Measurements from ENCODE around the gene CBX8.
"Not testable (repeated sequence)": the region's sequence is repeated elsewhere in the genome, so short reads cannot be mapped to it uniquely, and the experiment has no call there.

The CBX8 gene

DNA sequence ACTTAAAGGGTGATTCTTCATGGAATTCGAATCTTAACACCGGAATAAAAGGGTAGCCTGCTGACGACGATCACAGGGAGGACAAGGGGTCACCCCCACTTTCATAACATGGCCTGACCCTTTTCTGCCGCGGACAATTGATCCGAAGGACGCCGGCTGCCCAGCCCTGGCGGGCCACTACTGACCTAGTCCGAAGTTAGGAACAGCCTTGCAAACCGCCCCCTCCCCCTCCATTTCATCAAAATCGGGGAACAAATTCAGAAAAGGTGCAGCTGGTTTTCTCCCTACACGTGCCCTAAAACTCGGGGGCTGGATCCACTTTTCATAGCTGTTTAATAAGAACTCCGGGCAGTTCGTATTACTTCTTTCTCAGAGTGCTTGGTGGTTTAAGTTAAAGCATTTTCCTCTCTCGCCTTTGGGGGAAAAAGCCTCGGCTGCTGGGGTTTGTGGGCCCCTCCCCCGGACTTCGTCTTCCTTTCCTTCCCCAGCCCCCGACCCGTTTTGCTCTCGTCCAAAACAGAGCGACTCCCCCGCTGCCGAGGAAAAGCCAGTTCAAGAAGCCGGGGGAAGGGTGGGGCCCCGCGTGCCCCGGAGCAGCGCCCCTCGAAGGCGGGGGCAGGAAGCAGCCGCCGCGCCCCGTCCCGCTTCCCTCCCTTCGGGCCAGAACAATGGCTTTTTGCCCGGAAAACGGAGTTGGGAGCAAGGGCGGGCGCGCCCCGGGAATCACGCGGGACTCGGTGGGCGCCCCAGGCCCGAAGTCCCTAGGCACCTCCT lies 19.6 kb downstream of the CBX8 start:
- DNase-seq: no peak

DNA sequence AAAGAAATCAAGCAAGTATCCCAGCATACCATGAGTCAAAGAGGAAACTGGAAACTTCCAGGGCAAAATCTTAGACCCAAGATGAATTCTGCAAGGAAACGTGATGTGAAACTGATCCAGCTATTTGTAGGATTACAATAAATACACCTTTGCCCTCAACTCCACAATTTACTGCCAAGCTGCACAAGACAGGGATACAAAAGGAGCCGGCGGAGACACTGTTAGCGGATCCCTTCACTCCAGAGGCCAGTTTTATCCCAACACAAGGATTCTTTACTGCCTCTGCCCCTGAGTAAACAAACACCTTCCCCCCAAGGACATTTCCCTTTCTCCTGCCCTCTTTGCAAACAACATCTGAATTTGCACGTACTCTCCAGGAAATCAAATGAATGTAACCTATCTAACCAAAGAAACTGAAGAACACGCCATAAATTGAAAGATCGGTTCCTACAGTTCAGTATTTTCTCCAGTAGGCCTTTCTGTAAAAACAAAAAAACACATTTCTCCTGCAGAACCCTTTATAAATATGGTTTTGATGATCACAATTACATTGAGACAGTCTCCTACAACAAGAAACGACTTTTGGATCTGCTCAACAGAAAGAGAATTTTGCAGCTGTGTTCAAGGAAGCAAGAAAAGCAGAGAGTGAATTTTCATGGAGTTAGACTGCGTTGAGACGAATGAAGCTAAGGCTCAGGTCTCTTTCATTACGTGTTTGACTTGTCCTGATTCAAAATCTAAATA lies 20.3 kb downstream of the CBX8 start:
- DNase-seq: no peak

DNA sequence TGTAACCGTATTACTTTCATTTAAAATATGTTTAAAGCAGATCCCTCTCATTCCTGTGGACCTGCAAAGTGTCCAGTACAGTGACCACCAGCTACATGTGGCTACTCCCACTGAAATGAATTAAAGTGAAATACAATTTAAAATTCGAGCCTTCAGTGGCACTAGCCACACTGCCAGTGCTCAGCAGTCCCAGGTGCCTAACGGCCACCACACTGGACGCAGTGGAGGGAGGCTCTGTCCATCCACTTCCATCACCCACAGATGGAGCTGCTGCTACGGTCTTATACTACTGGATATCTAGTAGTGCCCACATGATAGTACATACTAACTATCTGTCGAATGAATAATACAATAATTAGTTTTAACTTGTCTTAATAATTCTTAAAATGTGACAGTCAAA lies 21.2 kb downstream of the CBX8 start:
- DNase-seq: no peak

DNA sequence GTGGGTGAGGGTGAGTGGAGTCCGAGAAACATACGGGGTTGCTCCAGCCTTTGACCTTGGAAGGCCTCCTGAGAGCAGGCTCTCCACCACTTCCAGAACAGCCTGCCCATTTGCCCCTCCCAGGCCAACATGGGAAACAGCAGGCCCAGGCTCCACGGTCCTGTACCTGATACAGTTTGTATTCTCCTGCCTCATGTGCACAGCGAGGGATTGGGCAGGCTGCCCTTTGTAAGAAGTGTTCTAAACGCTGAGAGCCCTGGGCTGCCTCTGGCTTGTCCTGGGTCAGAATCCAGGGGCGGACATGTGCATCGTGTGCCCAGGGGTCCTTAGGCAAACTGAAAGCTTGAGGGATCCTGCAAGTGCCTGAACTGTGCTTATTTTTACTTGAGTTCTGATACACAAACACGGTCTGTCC lies 22.3 kb downstream of the CBX8 start:
- no peak for DNase-seq

DNA sequence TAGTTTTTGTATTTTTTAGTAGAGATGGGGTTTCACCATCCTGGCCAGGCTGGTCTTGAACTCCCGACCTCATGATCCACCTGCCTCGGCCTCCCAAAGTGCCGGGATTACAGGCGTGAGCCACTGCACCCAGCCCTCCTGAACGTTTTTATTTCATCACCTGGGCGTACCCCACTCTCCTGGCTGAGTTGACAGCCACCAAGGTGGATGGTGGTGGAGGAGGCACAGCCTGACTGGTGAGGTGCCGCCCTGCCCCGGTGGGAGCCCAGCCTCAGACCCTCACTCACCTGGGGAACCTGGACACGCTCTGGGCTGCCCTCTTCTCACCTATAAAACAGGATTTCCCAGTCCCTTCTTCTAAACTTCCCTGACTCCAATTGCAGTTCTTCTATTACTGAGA lies 24.2 kb downstream of the CBX8 start:
- DNase-seq: not testable (repeated sequence)

DNA sequence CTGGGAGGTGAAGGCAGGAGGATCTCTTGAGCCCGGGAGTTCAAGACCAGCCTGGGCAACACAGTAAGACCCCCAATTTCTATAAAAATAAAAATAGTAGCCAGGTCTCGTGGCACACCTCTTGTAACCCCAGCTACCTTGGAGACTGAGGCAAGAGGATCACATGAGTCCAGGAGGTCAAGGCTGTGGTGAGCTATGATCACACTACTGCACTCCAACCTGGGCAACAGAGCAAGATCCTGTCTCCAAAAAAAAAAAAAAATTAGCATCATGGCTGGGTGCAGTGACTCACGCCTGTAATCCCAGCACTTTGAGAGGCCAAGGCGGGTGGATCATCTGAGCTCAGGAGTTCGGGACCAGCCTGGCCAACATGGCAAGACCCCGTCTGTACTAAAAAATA lies 25.6 kb downstream of the CBX8 start:
- DNase-seq: no peak

DNA sequence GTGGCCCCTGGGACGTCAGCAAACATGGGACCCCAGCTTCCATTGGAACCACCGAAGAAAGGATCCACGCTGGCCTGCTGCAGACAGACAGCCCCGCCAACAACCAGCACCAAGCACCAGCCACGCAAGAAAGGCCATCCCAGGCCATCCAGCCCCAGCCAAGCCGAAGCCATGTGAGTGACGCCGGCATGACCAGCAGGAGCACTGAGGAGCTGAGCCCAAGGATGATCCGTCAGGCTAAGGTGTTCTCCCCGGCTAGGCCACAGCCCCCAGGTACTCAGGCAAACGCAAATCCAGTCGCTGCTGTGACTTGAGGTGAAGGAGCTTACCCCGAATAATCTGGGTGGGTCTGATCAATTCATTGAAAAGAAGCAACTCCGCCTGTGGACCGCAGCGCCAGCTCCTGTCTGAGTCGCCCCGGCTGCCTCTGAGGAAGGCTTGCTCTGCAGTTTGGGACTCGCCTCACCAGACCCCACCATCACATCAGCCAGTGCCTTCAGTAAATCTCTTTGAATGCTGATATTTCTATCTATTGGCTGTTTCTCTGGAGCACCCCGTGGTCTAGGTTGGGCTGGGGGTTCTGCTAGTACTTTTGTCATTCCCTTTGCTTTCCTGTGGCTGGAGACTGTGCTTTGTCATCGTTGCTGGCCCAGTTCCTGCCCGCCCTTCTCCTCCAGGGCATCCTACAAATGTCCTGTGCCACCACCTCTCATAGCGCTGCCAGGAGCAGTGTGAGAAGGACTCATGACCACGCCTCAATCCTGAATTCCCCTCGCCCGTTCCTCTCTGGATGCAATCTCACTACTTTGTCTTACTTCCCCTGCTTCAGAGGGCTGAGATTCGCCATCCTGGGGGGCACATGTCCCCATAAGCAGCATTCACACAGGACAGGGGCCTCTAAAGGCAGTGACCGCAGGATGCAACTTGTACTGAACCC lies 27.0 kb downstream of the CBX8 start:
- DNase-seq: no peak

DNA sequence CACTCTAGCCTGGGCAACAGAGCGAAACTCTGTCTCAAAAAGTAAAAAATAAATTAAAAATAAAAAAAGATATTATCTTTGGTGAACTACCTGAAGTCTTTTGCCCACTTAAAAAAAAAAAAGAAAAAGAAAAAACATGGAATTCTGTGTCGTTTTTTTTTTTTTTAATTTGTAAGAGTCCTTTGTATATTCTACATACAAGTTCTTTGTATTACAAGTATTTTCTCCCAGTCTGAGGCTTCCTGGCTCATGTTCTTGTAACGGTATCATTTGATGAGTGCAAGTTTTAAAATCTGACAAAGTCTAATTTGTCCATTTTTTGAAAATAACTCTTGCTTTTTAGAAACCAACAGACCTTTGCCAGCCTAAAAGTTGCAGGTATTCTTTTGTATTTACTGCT lies 31.2 kb downstream of the CBX8 start:
- DNase-seq: no peak

DNA sequence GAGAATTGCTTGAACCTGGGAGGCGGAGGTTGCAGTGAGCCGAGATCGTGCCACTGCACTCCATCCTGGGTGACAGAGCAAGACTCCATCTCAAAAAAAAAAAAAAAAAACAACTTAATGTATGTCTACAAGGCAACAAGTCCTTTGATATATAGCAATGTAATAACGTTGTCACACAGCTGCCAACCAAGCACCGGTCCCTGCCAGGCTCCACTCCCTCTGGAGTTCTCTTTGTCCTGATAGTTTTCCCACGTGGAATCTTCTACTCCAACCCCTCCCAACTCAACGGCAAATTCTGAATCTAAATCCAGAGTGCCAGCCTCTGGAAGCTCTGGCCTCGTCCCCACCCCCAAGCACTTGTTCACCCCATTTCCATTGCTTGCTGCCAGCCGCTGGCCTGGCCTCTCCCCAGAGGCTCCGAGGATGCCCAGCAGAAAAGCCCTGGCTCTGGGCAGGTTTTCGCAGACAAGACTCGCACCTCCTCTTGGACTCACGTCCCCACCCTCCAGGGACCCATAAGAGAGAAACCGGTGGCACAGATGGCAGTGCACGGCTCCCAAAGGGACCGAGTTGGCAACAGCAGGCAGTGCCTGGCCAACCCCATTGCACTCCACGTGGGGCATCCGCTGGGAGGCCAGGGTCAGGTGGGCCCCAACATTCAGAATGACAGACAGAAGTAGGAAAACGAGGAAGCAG lies 34.8 kb downstream of the CBX8 start:
- no peak for DNase-seq

DNA sequence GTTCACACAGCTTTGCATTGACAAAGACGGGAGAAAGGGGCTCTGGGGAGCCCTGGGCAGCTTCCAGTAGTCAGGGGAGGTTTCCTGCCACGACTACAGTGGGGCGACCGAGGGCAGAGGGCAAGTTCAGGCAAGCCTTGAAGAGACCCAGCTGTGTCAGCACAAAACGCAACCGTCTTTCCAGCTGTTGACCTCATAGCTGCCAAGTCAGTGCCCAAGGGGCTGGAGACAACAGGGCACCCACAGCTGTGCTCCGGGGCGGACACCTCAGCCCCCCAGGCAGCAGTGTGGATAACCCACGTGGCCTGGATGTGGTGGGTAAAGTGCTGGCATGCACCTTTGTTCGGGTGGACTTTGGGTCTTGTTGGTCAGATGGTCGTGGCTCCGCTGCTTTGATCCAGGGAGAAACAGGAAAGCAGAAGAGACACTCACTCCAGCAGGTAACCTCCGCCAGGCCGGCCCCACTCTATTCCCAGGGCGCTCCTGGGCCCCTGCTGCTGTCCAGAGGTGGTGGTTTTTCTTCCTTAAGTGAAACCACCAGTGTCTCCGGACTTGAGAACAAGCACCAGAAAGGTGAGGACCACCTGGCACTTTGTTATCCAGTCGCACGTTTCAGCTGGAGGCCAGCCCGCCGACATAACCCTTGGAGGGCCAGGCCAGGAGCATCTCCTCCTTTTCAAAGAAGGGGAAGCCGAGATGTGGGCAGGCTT lies 36.5 kb downstream of the CBX8 start:
- no peak for DNase-seq

DNA sequence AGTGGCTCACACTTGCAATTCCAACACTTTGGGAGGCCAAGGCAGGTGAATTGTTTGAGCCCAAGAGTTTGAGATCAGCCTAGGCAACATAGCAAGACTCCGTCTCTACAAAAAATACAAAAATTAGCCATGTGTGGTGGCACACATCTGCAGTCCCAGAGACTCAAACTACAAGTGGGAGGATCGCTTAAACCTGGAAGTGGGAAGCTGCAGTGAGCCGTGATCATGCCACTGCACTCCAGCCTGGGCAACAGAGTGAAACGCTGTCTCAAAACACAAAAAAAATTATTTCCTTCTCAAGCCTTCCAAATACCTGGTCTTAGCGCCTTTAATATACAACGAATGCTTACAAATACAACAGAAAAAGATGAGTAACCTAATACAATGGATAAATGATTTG lies 38.6 kb downstream of the CBX8 start:
- no peak for DNase-seq

DNA sequence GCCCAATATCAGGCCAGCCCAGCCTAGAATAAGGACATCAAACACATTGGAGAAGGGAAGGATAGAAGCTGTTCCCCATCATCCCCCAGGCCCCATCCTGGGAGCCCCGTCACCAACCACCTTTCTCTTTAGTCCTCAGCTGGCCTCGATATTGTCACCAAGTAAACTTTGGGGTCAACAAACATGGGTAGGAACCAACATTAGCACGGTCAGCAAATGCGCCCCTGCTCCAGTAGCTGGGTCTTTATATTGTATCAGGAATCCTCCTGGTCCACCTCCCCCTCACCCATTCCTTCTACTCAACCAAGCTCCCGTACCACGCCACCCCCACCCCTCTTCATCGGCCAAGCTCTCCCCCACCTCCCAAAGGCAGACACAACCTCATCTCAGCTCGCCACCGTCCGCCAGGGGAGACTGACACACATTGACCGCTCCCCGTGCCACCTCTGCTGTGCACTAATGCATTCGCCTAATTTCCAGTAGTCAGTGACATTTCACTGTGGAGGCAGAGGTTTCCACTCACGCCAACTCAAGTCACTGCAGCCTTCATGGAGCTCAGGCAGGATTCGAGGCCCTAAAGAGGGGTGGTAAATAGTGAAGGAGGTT lies 39.6 kb downstream of the CBX8 start:
- DNase-seq: no peak

DNA sequence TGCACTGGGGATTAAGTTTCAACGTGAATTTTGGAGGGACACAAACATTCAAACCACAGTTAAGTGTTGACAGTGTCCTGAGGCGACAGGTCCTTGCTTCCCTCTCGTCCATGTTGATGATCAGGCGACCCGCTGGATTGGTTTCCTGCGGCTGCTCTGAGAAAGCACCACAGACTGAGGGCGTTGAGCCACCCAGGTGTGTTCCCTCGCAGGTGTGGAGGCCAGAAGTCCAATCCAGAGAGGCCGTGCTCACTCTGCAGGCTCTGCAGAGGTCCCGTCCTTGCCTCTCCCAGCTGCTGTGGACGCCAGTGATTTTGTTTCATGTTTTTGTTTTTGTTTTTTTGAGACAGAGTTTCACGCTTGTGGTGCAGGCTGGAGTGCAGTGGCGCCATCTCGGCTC lies 41.3 kb downstream of the CBX8 start:
- DNase-seq: no peak

DNA sequence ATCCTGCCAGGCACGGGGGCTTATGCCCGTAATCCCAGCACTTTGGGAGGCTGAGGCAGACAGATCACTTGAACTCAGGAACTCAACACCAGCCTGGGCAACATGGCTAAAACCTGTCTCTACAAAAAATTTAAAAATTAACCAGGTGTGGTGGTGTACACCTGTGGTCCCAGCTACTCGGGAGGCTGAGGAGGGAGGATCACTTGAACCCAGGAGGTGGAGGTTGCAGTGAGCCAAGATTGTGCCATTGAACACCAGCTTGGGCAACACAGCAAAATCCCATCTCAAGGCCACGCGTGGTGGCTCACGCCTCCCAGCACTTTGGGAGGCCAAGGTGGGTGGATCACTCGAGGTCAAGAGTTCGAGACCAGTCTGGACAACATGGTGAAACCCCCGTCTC lies 42.0 kb downstream of the CBX8 start:
- not testable (repeated sequence) for DNase-seq

DNA sequence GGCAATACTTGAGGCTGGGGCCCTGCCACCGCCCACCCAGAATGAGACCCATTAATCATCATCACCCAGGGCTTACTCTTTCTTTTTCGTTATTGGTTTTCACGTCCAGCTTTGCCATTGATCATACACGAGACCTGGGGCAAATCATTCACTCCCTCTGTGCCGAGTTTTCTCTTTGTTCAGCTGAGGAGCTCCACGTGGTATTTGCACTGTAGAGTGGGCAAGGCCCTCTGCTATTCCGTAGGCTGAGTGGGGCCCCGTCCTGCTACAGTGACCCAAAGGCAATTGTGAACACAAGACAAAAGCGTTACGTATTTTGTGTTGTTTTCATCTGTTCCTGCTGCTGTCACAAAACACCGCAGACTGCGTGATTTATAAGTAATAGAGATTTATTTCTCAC lies 42.5 kb downstream of the CBX8 start:
- no peak for DNase-seq

DNA sequence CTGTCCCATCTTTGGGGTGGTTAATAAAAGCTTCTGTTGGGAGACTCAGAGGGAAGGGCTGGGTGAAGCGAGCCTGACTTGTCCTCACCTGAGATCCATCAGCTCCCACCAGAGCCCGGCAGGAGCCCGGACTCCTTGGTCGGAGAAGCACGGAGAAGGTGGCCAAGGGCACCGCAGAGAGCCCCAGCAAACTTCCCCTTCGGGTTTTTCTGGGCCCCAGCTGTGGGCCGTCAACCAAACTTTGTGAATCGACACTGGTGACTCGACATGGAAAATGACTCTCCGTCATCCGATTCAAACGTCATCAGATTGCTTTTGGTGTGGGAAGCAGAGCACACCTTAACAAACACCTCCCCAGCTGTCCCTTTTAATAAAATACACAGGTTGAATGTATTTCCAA lies 44.7 kb downstream of the CBX8 start:
- no peak for DNase-seq

DNA sequence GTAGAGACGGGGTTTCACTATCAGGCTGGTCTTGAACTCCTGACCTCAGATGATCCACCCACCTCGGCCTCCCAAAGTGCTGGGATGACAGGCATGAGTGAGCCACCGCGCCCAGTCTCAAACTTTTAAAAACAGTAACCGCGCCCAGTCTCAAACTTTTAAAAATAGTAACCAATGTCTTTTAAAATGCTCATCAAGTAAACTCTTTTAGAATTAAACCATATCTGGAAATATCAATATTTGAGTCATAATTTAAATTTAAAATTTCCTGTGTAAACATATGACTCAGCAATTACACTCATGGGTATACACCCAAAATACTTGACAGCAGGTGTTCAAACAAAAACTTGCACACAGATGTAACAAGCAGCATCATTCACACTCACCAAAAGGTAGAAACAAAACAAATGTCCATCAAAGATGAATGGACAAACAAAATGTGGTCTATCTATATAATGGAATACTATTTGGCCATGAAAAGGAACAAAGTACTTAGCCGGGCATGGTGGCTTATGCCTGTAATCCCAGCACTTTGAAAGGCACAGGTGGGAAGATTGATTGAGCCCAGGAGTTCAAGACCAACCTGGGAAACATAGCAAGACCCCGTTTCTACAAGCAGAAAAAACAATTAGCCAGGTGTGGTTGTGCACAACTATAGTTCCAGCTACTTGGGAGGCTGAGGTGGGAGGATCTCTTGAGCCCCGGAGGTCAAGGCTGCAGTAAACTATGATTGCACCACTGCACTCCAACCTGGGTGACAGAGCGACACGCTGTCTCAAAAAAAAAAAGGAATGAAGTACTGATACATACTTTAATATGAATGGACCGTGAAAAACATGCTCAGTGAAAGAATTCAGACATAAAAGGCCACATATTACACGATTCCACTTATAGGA lies 46.0 kb downstream of the CBX8 start:
- DNase-seq: no peak

DNA sequence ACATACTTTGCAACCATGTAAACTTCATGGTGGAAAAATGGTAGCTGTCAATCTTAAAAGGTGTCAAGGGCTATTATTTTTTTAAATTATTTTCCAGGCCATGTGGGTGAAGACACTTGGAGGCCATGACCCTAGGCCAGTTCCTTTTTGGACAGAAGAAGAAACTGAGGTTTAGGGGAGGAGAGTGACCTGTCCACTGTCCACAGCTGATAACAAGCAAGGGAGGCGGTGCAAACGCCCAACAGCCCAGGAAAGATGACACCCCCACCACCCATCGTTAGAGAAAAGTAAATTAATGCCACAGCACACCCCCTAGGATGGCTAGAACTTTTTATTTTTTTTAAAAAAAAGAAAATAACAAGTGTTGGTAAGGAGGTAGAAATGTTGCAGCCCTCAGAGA lies 46.9 kb downstream of the CBX8 start:
- no peak for DNase-seq

DNA sequence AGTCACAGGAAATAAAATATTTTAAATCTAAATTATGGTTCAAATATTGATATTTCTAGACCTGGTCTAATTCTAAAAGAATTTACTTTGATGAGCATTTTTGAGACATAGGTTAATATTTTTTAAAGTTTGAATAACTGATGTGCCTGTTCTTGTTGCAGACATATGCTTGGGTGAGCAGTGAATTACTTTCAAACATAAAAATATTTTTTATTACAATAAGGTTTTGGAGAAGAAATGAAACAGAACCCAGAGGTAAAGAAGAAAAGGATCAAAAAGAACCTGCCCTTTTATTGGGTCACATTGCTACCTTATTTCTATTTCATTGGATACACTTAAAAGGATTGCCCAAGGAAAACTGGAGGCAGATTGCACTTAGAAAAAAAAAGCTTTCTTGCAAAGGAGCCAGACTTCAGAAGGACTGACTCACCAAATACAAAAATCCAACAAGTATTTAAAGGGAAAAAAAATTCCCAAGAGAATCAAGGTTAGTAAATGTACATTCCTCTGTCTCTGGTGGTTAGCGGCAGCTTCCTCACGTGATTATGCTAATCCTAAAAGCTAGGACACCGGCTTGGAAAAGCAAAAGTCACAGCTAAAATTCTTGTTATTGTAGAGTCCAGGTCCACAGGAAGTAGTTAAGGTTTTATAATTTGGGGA lies 47.6 kb downstream of the CBX8 start:
- DNase-seq: no peak
